K562 (cell line): ENCODE data around the gene NKAPL. TPM values are rescaled to one million over a fixed set of nuclear protein-coding genes. Genes with fewer than 3 reads are reported as not detected.

Experiments used
- ARID3B ChIP-seq: fragments of 250-450 bp; sonication (Bioruptor Pico); IDR thresholded peaks from 2 replicates; pipeline ENCODE4 v1.4.0; 2020; ENCODE audit warnings: borderline replicate concordance
- ARID4B ChIP-seq: sonication (generic); formaldehyde crosslinking; IDR thresholded peaks from 2 replicates; pipeline ENCODE4 v1.8.0; 2022; ENCODE audit warnings: mild to moderate bottlenecking, missing genetic modification reagents
- CHD7 ChIP-seq: fragments of 200-600 bp; sonication (generic); IDR thresholded peaks from one replicate; pipeline ENCODE4 v1.6.1; 2012; ENCODE audit warnings: mild to moderate bottlenecking, low read depth, low read length, inconsistent platforms
- HNRNPH1 ChIP-seq: fragments of 200-400 bp; formaldehyde crosslinking; optimal IDR thresholded peaks from 2 replicates; pipeline ENCODE3; 2017; ENCODE audit warnings: low read depth, mild to moderate bottlenecking, low read length, moderate library complexity
- L3MBTL2 ChIP-seq: fragments of 450-650 bp; IDR thresholded peaks from 2 replicates; pipeline ENCODE4 v1.6.1; 2016; ENCODE audit warnings: mild to moderate bottlenecking, moderate library complexity
- TFAM ChIP-seq: fragments of 250-450 bp; sonication (Bioruptor Pico); conservative IDR thresholded peaks from 2 replicates; pipeline ENCODE4 v1.5.0; 2021; ENCODE audit warnings: mild to moderate bottlenecking, moderate library complexity
- ZNF253 ChIP-seq: fragments of 250-450 bp; sonication (Bioruptor Pico); conservative IDR thresholded peaks from 2 replicates; pipeline ENCODE4 v1.6.1; 2021; ENCODE audit warnings: mild to moderate bottlenecking
- polyA plus RNA-seq, 8 experiments: library from polyadenylated mRNA; depleted of rRNA in 4 of 8; stranded (reverse) in 5 of 8; unstranded in 3 of 8; fragments of >200 nt; fragmentation: Nextera tagmentation in 2 of 8; fragmentation: Illumina TruSeq in 1 of 8; extraction: Ambion mirVana in 2 of 8; extraction: Trizol in 1 of 8; gene quantifications; 2 replicates each; pipeline versions ENCODE4 v1.2.1 to v1.2.3, GENCODE V29; 2011 to 2014; ENCODE audit warnings: inconsistent platforms in 1 of 8, missing spikeins in 1 of 8
- total RNA-seq, 7 experiments: library from RNA; depleted of rRNA in 6 of 7; stranded (reverse); fragments of >200 nt in 6 of 7; fragmentation: Illumina TruSeq in 2 of 7; extraction: Trizol in 2 of 7; gene quantifications; 2 replicates each; pipeline versions ENCODE4 v1.2.1 to v1.2.3, GENCODE V29; 2011 to 2021; ENCODE audit warnings: low replicate concordance in 1 of 7

Gene NKAPL
- total and polyA plus RNA-seq, 9 of the 15 experiments (the other 6 are each of a cell fraction or from before 2014, with no cell fraction given) = not detected

- TF ChIP-seq CHD7 (peak; percentile 38), HNRNPH1 (no peak), ARID3B (CRISPR knock-in tag) (no peak), L3MBTL2 (peak; percentile 83), ZNF253 (CRISPR knock-in tag) (no peak), TFAM (CRISPR knock-in tag) (no peak), ARID4B (CRISPR knock-in tag) (no peak; the same call in 1 of the 2 replicates)
Observed at GRCh38 chr6:28212510-28213212, 46.4 kb upstream of the NKAPL start (continued).
